ENCODE data around the gene SPINK5. TPM values are rescaled to one million over a fixed set of nuclear protein-coding genes. Genes with fewer than 3 reads are reported as not detected.

SPINK5 gene
- total RNA-seq, 1 experiment from 2014 or later, result not detected

- ChIA-PET POLR2A (no interaction called here), CTCF (interaction anchor here (0.6 kb wide), 1 partner anchor 85 kb away, joined by 5 read pairs; no protein-coding TSS in a partner anchor)
- H3K4me3 ChIP-seq (ENCODE audit: low read depth in 2 of 2, low read length in 2 of 2), result no peak overlapping the region
- intact Hi-C loops (cut with micrococcal nuclease; ENCODE audit: unreplicated experiment) (no loop called here), in situ Hi-C loops (cut with HindIII; ENCODE audit: low pct_unique_long_range_greater_than_20kb, low sequenced_read_pairs) (no loop called here)
- BruUV-seq (replicated peaks), result no TSS peak
- no peaks in the 10 kb centered on the region for H3K27me3 ChIP-seq (ENCODE audit: control insufficient read depth, insufficient read depth, low read length)
- H3K4me1 ChIP-seq (ENCODE audit: control insufficient read depth, insufficient read depth, low read length), result no peaks in the 10 kb centered on the region
- no peaks in the 10 kb centered on the region for H3K36me3 ChIP-seq (ENCODE audit: control insufficient read depth, insufficient read depth, low read length)
- no peaks in the 10 kb centered on the region for H3K9me3 ChIP-seq (ENCODE audit: control insufficient read depth, insufficient read depth, low read depth, low read length)
- no peak overlapping the region for H3K27ac ChIP-seq (ENCODE audit: low read length)
- DNase-seq (ENCODE audit: low read depth, low spot score) (no peak), ATAC-seq (no peak)
- TF ChIP-seq CTCF (IDR thresholded peaks at IDR 0.05), result no peak
- no peak for TF ChIP-seq TCF7L2 (IDR thresholded peaks at IDR 0.05; ENCODE audit: low read depth, low read length)
- no peak for TF ChIP-seq SIN3A (IDR thresholded peaks at IDR 0.05; ENCODE audit: borderline replicate concordance, insufficient read depth, low read depth, low read length)
- TF ChIP-seq POLR2AphosphoS5 (IDR thresholded peaks at IDR 0.05; ENCODE audit: low read depth, low read length), result no peak
- TF ChIP-seq REST (IDR thresholded peaks at IDR 0.05; ENCODE audit: insufficient read depth in 1 of 2, low read depth in 2 of 2, low read length in 1 of 2), result no peak
Measured at GRCh38 chr5:148020257-148020988, 43.4 kb upstream of the SPINK5 start.

- ATAC-seq (no peak), DNase-seq (ENCODE audit: low read depth, low spot score) (no peak)
- no peak for TF ChIP-seq SIN3A (IDR thresholded peaks at IDR 0.05; ENCODE audit: borderline replicate concordance, insufficient read depth, low read depth, low read length)
- TF ChIP-seq REST (IDR thresholded peaks at IDR 0.05; ENCODE audit: insufficient read depth in 1 of 2, low read depth in 2 of 2, low read length in 1 of 2), result no peak
- TF ChIP-seq TCF7L2 (IDR thresholded peaks at IDR 0.05; ENCODE audit: low read depth, low read length), result no peak
- TF ChIP-seq CTCF (IDR thresholded peaks at IDR 0.05), result no peak
- no peak for TF ChIP-seq POLR2AphosphoS5 (IDR thresholded peaks at IDR 0.05; ENCODE audit: low read depth, low read length)
- Histone ChIP-seq H3K4me3 (ENCODE audit: low read depth in 2 of 2, low read length in 2 of 2) (no peak overlapping the region), H3K36me3 (ENCODE audit: control insufficient read depth, insufficient read depth, low read length) (no peaks in the 10 kb centered on the region), H3K27me3 (ENCODE audit: control insufficient read depth, insufficient read depth, low read length) (no peaks in the 10 kb centered on the region), H3K4me1 (ENCODE audit: control insufficient read depth, insufficient read depth, low read length) (no peaks in the 10 kb centered on the region), H3K9me3 (ENCODE audit: control insufficient read depth, insufficient read depth, low read depth, low read length) (no peaks in the 10 kb centered on the region), H3K27ac (ENCODE audit: low read length) (no peak overlapping the region)
- BruUV-seq (replicated peaks), result no TSS peak
- intact Hi-C loops (cut with micrococcal nuclease; ENCODE audit: unreplicated experiment) (no loop called here), in situ Hi-C loops (cut with HindIII; ENCODE audit: low pct_unique_long_range_greater_than_20kb, low sequenced_read_pairs) (no loop called here)
- POLR2A ChIA-PET, result no interaction called here
- CTCF ChIA-PET, result no interaction called here
Measured at GRCh38 chr5:148027505-148027904, 36.3 kb upstream of the SPINK5 start.
